ENCODE data around the gene COX6A1. TPM values are rescaled to one million over a fixed set of nuclear protein-coding genes. Genes with fewer than 3 reads are reported as not detected.

Gene COX6A1
- total and polyA plus RNA-seq, 2 of the 13 experiments (the other 11 are each of a cell fraction or from before 2014, with no cell fraction given): 542 to 673 TPM

- TF ChIP-seq ZHX2 (IDR thresholded peaks at IDR 0.05; ENCODE audit: low read depth) (no peak), ZHX2 (CRISPR knock-in tag; IDR thresholded peaks at IDR 0.05; ENCODE audit: borderline replicate concordance) (no peak), ZNF883 (CRISPR knock-in tag; IDR thresholded peaks at IDR 0.05; ENCODE audit: not compliant biosample characterization) (no peak), U2AF1 (optimal IDR thresholded peaks at IDR 0.05; ENCODE audit: low read depth, low read length) (no peak), FOXA3 (CRISPR knock-in tag; IDR thresholded peaks at IDR 0.05) (no peak), PTBP1 (IDR thresholded peaks at IDR 0.05; ENCODE audit: low read depth, low read length, poor library complexity, severe bottlenecking) (no peak), ZNF143 (CRISPR knock-in tag; IDR thresholded peaks at IDR 0.05) (no peak), ZSCAN5A (CRISPR knock-in tag; IDR thresholded peaks at IDR 0.05; ENCODE audit: borderline replicate concordance) (no peak), ATAD3A (CRISPR knock-in tag; IDR thresholded peaks at IDR 0.05) (no peak), RAD21 (CRISPR knock-in tag; IDR thresholded peaks at IDR 0.05) (no peak), GLI4 (CRISPR knock-in tag; IDR thresholded peaks at IDR 0.05; ENCODE audit: borderline replicate concordance) (no peak), ZKSCAN8 (CRISPR knock-in tag; IDR thresholded peaks at IDR 0.05; ENCODE audit: borderline replicate concordance) (no peak), NKX3-1 (CRISPR knock-in tag; IDR thresholded peaks at IDR 0.05) (0 out of 2 replicates have a peak, but pooled peaks have one; percentile 58), ZZZ3 (CRISPR knock-in tag; IDR thresholded peaks at IDR 0.05; ENCODE audit: borderline replicate concordance) (peak; percentile 28; the same call in 1 of the 2 replicates), NFAT5 (CRISPR knock-in tag; IDR thresholded peaks at IDR 0.05) (no peak), SAFB2 (CRISPR knock-in tag; IDR thresholded peaks at IDR 0.05; ENCODE audit: borderline replicate concordance, low read depth) (no peak), RFX5 (IDR thresholded peaks at IDR 0.05; ENCODE audit: low read depth, low read length) (no peak), JDP2 (CRISPR knock-in tag; IDR thresholded peaks at IDR 0.05; ENCODE audit: borderline replicate concordance) (no peak)
Measured at GRCh38 chr12:120470150-120470784, 32.4 kb downstream of the COX6A1 start (continued).

Measured in HepG2 (cell line).